Naive thymus-derived CD4-positive, alpha-beta T cell (primary cell): ENCODE data around the gene NRG3. TPM values are rescaled to one million over a fixed set of nuclear protein-coding genes. Genes with fewer than 3 reads are reported as not detected.

ENCODE experiments used
- ATAC-seq: fragments of 150-1000 bp; cut with Tn5 transposase; 2 replicates; pipeline ENCODE4 v1.10.0; 2021; ENCODE audit warnings: mild to moderate bottlenecking, moderate library complexity
- CTCF ChIA-PET: fragments of 350-600 bp; sonication (Branson Sonifier 250); formaldehyde crosslinking; loops from one replicate; lab custom pipeline; 2021; ENCODE audit warnings: antibody characterized with exemption; lab: Charles Lee
- POLR2A ChIA-PET: fragments of 350-600 bp; sonication (Branson Sonifier 250); formaldehyde crosslinking; loops from one replicate; lab custom pipeline; 2021; ENCODE audit warnings: antibody characterized with exemption, inconsistent platforms; lab: Charles Lee
- DNase-seq, 9 donors: peaks; one replicate each; pipeline versions ENCODE4 v3.0.0 to v3.0.0-alpha.2; 2020 to 2022; ENCODE audit warnings: mixed read lengths in 1 of 9
- H3K27ac ChIP-seq: one replicate; pipeline ENCODE4 v1.7.0; 2013; ENCODE audit warnings: mild to moderate bottlenecking, low read depth, low read length, moderate library complexity
- H3K27me3 ChIP-seq, 2 donors: one replicate each; pipeline ENCODE4 v1.7.0; 2013; ENCODE audit warnings: low read length in 2 of 2, mild to moderate bottlenecking in 2 of 2, moderate library complexity in 2 of 2; ENCODE audit not compliant: control insufficient read depth in 2 of 2, insufficient read depth in 2 of 2
- H3K36me3 ChIP-seq, 3 experiments: 1 replicate in 2 of 3; 2 replicates in 1 of 3; pipeline ENCODE4 v1.7.0; 2013; ENCODE audit warnings: low read length in 3 of 3, mild to moderate bottlenecking in 3 of 3, moderate library complexity in 1 of 3; ENCODE audit not compliant: insufficient read depth in 3 of 3, control insufficient read depth in 2 of 3
- H3K4me1 ChIP-seq, 2 donors: one replicate each; pipeline ENCODE4 v1.7.0; 2013; ENCODE audit warnings: low read length in 2 of 2, mild to moderate bottlenecking in 2 of 2, moderate library complexity in 1 of 2; ENCODE audit not compliant: control insufficient read depth in 2 of 2, insufficient read depth in 2 of 2
- H3K4me3 ChIP-seq: 2 replicates; pipeline ENCODE4 v1.7.0; 2013; ENCODE audit warnings: mild to moderate bottlenecking, low read length
- H3K9me3 ChIP-seq, 3 experiments: 1 replicate in 2 of 3; 2 replicates in 1 of 3; pipeline ENCODE4 v1.7.0; 2013; ENCODE audit warnings: low read length in 3 of 3; ENCODE audit not compliant: control insufficient read depth in 2 of 3
- H3K27ac Mint-ChIP-seq, 9 donors: one replicate each; pipeline ENCODE4 v1.8.0; 2020 to 2022; ENCODE audit warnings: mixed read lengths in 9 of 9, mild to moderate bottlenecking in 8 of 9, moderate library complexity in 5 of 9, inconsistent platforms in 2 of 9
- H3K27me3 Mint-ChIP-seq, 5 donors: one replicate each; pipeline ENCODE4 v1.8.0; 2021 to 2022; ENCODE audit warnings: mixed read lengths in 5 of 5, mild to moderate bottlenecking in 1 of 5
- H3K36me3 Mint-ChIP-seq, 5 donors: one replicate each; pipeline ENCODE4 v1.8.0; 2020 to 2022; ENCODE audit warnings: mixed read lengths in 5 of 5, mild to moderate bottlenecking in 3 of 5, inconsistent platforms in 1 of 5
- H3K4me1 Mint-ChIP-seq, 7 donors: one replicate each; pipeline ENCODE4 v1.8.0; 2020 to 2022; ENCODE audit warnings: mixed read lengths in 7 of 7, mild to moderate bottlenecking in 3 of 7, inconsistent platforms in 1 of 7
- H3K4me3 Mint-ChIP-seq, 10 donors: one replicate each; pipeline ENCODE4 v1.8.0; 2020 to 2022; ENCODE audit warnings: mild to moderate bottlenecking in 10 of 10, mixed read lengths in 10 of 10, moderate library complexity in 6 of 10, inconsistent platforms in 2 of 10
- H3K9me3 Mint-ChIP-seq, 11 donors: one replicate each; pipeline ENCODE4 v1.8.0; 2020 to 2022; ENCODE audit warnings: mixed read lengths in 11 of 11, mild to moderate bottlenecking in 4 of 11, inconsistent platforms in 1 of 11, moderate library complexity in 1 of 11
- intact Hi-C, 2 donors: fragments of 100-400 bp; cut with micrococcal nuclease; formaldehyde crosslinking; loops; one replicate each; pipeline ENCODE4 v1.15.1; 2023
- polyA plus RNA-seq, 2 donors: library from polyadenylated mRNA; unstranded; fragments of 300-500 nt; fragmentation: Illumina TruSeq; gene quantifications; one replicate each; pipeline ENCODE4 v1.2.3, GENCODE V29; 2021
- total RNA-seq, 6 experiments: library from RNA in 5 of 6; stranded (reverse) in 5 of 6; gene quantifications; 1 replicate in 5 of 6; 2 replicates in 1 of 6; pipeline ENCODE4 v1.2.3 and lab custom pipeline; 2021 to 2026

The NRG3 gene
- total and polyA plus RNA-seq, 7 experiments from 2014 or later: not detected

DNA sequence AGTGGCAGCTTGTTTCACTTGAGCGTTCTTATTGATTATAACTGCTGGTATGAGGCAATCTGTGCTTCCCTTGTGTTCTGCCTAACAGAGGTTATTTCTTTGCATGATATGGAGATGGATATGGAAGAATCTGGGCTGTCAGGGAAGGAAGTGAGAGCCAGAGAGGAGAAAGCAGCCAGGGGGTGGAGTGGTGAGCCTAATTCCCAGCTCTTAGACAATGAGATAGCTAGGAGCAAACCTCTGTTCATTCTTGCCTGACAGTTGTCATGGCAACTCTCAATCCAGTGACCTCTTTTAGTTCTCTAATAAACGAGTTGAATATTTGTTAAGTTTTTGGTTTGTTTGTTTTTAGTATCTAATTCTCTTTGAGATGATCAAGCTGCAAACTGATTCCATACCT is 214.3 kb downstream of the NRG3 start:
- no peak for ATAC-seq
- DNase-seq: no peak
- no peaks in the 10 kb centered on the region for H3K36me3 Mint-ChIP-seq
- Histone ChIP-seq H3K4me3 (no peak overlapping the region), H3K36me3 (no peaks in the 10 kb centered on the region), H3K4me1 (no peaks in the 10 kb centered on the region), H3K27me3 (no peaks in the 10 kb centered on the region), H3K27ac (no peak overlapping the region), H3K9me3 (no peaks in the 10 kb centered on the region)
- intact Hi-C loops: no loop called here
- H3K27ac Mint-ChIP-seq: no peak overlapping the region
- no peak overlapping the region for H3K4me3 Mint-ChIP-seq
- ChIA-PET CTCF (no interaction called here), POLR2A (no interaction called here)
- H3K27me3 Mint-ChIP-seq: no peaks in the 10 kb centered on the region
- H3K9me3 Mint-ChIP-seq: peaks cover 0 to 8% (median 0%) of the 10 kb centered on the region in 11 donors
- no peaks in the 10 kb centered on the region for H3K4me1 Mint-ChIP-seq

DNA sequence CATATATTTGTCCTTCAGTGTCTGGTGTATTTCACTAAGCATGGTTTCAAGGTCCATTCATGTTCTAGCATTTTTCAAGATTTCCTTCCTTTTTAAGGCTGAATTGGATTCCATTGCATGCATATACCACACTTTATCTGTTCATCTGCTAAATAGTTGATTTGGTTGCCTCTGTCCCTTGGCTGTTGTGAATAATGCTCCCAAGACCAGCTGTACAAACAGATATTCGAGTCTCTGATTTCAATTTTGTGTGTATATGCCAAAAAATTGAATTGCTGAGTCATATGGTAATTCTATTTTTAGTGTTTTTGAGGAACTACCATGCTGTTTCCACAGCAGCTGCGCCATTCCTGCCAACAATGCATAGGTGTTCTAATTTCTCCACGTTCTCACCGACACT is 216.4 kb downstream of the NRG3 start:
- Mint-ChIP-seq H3K27me3 (no peaks in the 10 kb centered on the region), H3K4me3 (no peak overlapping the region), H3K36me3 (no peaks in the 10 kb centered on the region), H3K27ac (no peak overlapping the region), H3K9me3 (peaks cover 0 to 8% (median 3%) of the 10 kb centered on the region in 11 donors), H3K4me1 (no peaks in the 10 kb centered on the region)
- ChIA-PET CTCF (no interaction called here), POLR2A (no interaction called here)
- Histone ChIP-seq H3K27me3 (no peaks in the 10 kb centered on the region), H3K4me3 (no peak overlapping the region), H3K9me3 (no peaks in the 10 kb centered on the region), H3K27ac (no peak overlapping the region), H3K4me1 (no peaks in the 10 kb centered on the region), H3K36me3 (no peaks in the 10 kb centered on the region)
- DNase-seq (no peak), ATAC-seq (no peak)
- intact Hi-C loops: no loop called here

DNA sequence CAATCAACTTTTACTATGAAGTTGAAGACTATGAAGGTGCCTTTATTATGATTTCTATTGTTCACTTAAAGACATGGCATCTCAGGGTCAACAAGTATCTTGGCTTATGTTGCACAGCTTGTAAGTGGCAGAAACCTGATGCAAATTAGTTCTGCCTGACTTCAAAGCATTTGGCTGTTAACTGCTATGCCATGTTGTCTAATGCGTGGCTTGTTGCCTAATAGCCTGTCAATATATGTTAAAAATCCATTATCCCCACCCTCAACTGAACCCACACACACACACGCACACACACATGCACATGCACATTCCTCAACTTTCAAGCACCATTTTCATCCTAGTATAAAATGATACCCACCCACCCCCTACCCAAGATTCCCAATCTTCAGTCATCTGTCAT is 217.1 kb downstream of the NRG3 start:
- Histone ChIP-seq H3K9me3 (no peaks in the 10 kb centered on the region), H3K4me3 (no peak overlapping the region), H3K27ac (no peak overlapping the region), H3K27me3 (no peaks in the 10 kb centered on the region), H3K36me3 (no peaks in the 10 kb centered on the region), H3K4me1 (no peaks in the 10 kb centered on the region)
- no peaks in the 10 kb centered on the region for H3K36me3 Mint-ChIP-seq
- H3K4me1 Mint-ChIP-seq: no peaks in the 10 kb centered on the region
- ATAC-seq (no peak), DNase-seq (no peak)
- H3K27ac Mint-ChIP-seq: no peak overlapping the region
- H3K27me3 Mint-ChIP-seq: no peaks in the 10 kb centered on the region
- ChIA-PET POLR2A (no interaction called here), CTCF (no interaction called here)
- peaks cover 0 to 7% (median 3%) of the 10 kb centered on the region in 11 donors for H3K9me3 Mint-ChIP-seq
- intact Hi-C loops: no loop called here
- H3K4me3 Mint-ChIP-seq: no peak overlapping the region

DNA sequence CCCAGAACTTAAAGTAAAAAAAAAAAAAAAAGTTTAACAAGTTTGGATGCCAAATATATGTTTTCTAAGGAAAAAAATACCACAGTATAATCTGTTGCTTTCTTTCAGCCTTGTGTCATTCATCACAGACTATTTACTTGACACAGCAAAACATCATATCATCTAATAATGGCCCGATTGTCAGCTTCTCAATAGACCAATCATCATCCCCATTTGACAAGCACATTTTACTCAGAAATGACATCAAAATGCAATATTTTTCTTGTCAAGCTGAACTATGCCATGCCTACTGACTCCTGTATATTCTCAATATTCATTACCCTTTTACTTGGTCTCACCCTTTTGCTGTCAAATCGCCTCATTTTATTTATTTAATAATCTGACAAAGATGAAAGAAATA is 249.7 kb downstream of the NRG3 start:
- CTCF ChIA-PET: interaction anchor here (0.7 kb wide), 1 partner anchor 9 kb away, joined by 4 read pairs; no protein-coding TSS in a partner anchor
- ATAC-seq: no peak
- POLR2A ChIA-PET: no interaction called here

DNA sequence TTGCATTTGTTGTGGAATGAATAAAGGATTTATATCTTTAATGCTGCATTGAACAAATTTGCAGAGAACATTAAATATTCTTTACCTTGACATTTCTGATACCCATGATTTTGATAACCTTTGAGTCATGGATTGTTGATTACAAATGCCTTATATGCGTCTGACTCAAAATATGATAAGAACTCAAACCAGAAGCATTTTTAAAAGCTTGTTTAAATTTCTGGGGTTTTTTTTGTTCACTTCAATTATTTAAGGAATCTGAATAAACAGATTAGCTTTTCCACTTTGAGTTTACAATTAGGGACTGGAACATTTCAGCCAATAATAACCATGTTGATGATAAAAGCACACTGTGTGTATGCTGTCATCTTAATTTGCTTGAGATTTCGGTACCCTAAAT is 253.5 kb downstream of the NRG3 start:
- Histone ChIP-seq H3K27me3 (no peaks in the 10 kb centered on the region), H3K27ac (no peak overlapping the region), H3K4me3 (no peak overlapping the region), H3K9me3 (no peaks in the 10 kb centered on the region), H3K36me3 (no peaks in the 10 kb centered on the region), H3K4me1 (no peaks in the 10 kb centered on the region)
- H3K27me3 Mint-ChIP-seq: no peaks in the 10 kb centered on the region
- peaks cover 0 to 8% (median 3%) of the 10 kb centered on the region in 11 donors for H3K9me3 Mint-ChIP-seq
- POLR2A ChIA-PET: no interaction called here
- CTCF ChIA-PET: interaction anchor here (0.6 kb wide), 1 partner anchor 462 kb away, joined by 3 read pairs; no protein-coding TSS in a partner anchor
- no peak overlapping the region for H3K4me3 Mint-ChIP-seq
- H3K36me3 Mint-ChIP-seq: no peaks in the 10 kb centered on the region
- ATAC-seq (no peak), DNase-seq (no peak)
- no peak overlapping the region for H3K27ac Mint-ChIP-seq
- no peaks in the 10 kb centered on the region for H3K4me1 Mint-ChIP-seq
- intact Hi-C loops: no loop called here

More for the DNA sequence above, 249.7 kb downstream of the NRG3 start:
- Mint-ChIP-seq H3K36me3 (no peaks in the 10 kb centered on the region), H3K9me3 (peaks cover 0 to 7% (median 0%) of the 10 kb centered on the region in 11 donors), H3K4me3 (no peak overlapping the region), H3K27me3 (no peaks in the 10 kb centered on the region), H3K4me1 (no peaks in the 10 kb centered on the region), H3K27ac (no peak overlapping the region)
- no peaks in the 10 kb centered on the region for H3K36me3 ChIP-seq
- intact Hi-C loops: no loop called here
- H3K4me3 ChIP-seq: no peak overlapping the region
- no peaks in the 10 kb centered on the region for H3K27me3 ChIP-seq
- H3K4me1 ChIP-seq: no peaks in the 10 kb centered on the region
- no peak for DNase-seq
- H3K9me3 ChIP-seq: no peaks in the 10 kb centered on the region
- no peak overlapping the region for H3K27ac ChIP-seq

DNA sequence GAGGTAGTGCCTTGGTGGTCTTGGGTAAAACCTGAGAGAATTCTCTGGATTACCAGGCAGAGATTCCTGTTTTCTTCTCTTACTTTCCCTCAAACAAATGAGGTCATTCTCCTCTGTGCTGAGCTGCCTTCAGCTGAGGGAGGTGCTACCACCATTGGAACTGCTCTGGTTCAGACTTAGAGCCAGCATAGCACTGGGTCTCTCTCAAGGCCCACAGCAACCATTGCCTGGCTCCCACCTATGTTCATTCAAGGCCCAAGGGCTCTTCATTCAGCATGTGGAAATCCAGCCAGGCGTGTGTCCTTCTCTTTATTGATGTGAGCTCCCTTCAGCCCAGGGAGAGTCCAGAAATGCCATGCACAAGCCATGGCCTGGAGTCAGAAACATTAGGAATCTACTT is 261.1 kb downstream of the NRG3 start:
- no peaks in the 10 kb centered on the region for H3K4me1 ChIP-seq
- H3K27me3 ChIP-seq: no peaks in the 10 kb centered on the region
- DNase-seq: no peak
- ATAC-seq: no peak
- H3K9me3 ChIP-seq: no peaks in the 10 kb centered on the region
- CTCF ChIA-PET: no interaction called here
- H3K4me3 Mint-ChIP-seq: no peak overlapping the region
- H3K27ac Mint-ChIP-seq: no peak overlapping the region
- H3K4me3 ChIP-seq: no peak overlapping the region
- H3K9me3 Mint-ChIP-seq: peaks cover 1 to 17% (median 8%) of the 10 kb centered on the region in 11 donors
- H3K27ac ChIP-seq: no peak overlapping the region
- H3K4me1 Mint-ChIP-seq: no peaks in the 10 kb centered on the region
- H3K36me3 Mint-ChIP-seq: no peaks in the 10 kb centered on the region
- H3K36me3 ChIP-seq: no peaks in the 10 kb centered on the region
- intact Hi-C loops: no loop called here
- H3K27me3 Mint-ChIP-seq: no peaks in the 10 kb centered on the region
- POLR2A ChIA-PET: no interaction called here

DNA sequence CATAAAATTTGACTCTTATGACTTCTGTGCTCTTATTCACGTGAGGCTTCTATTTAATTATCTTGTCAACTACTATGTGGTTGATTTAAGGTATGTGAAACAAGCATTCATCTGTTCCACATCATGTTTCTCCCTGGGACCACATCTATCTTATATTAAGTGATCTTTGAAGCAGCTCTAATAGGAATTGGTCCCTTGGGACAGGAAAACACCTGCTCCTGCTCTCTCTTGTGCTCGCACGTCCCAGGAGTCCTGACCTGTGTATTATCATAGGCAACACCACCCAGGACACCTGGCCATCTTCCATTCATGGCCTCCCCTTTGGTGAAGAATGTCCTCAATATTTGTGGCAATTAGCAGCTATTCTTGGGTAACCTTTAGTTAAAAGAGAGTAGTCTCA is 269.2 kb downstream of the NRG3 start:
- Mint-ChIP-seq H3K36me3 (no peaks in the 10 kb centered on the region), H3K9me3 (peaks cover 0 to 13% (median 2%) of the 10 kb centered on the region in 11 donors), H3K27ac (no peak overlapping the region), H3K27me3 (peaks cover 0 to 4% (median 0%) of the 10 kb centered on the region in 5 donors), H3K4me1 (peaks cover 0 to 2% (median 0%) of the 10 kb centered on the region in 7 donors), H3K4me3 (no peak overlapping the region)
- CTCF ChIA-PET: no interaction called here
- Histone ChIP-seq H3K27ac (no peak overlapping the region), H3K27me3 (no peaks in the 10 kb centered on the region), H3K4me1 (no peaks in the 10 kb centered on the region), H3K36me3 (no peaks in the 10 kb centered on the region), H3K9me3 (no peaks in the 10 kb centered on the region), H3K4me3 (no peak overlapping the region)
- DNase-seq (no peak), ATAC-seq (no peak)
- intact Hi-C loops: no loop called here
- POLR2A ChIA-PET: no interaction called here
